Muscle layer of colon (tissue), 2 donors: ENCODE data around the gene TXNDC11.

Source experiments
- H3K27ac ChIP-seq: one replicate; pipeline ENCODE4 v1.7.0; 2013; ENCODE audit warnings: low read depth, mild to moderate bottlenecking, low read length, moderate library complexity
- H3K27me3 ChIP-seq, 2 donors: one replicate each; pipeline ENCODE4 v1.7.0; 2013; ENCODE audit warnings: low read length in 2 of 2, mild to moderate bottlenecking in 2 of 2; ENCODE audit not compliant: insufficient read depth in 2 of 2, control insufficient read depth in 1 of 2
- H3K36me3 ChIP-seq: one replicate; pipeline ENCODE4 v1.7.0; 2013; ENCODE audit warnings: mild to moderate bottlenecking, low read length; ENCODE audit not compliant: insufficient read depth
- H3K4me1 ChIP-seq: one replicate; pipeline ENCODE4 v1.7.0; 2013; ENCODE audit warnings: mild to moderate bottlenecking, low read length; ENCODE audit not compliant: insufficient read depth
- H3K4me3 ChIP-seq, 2 donors: one replicate each; pipeline ENCODE4 v1.7.0; 2013; ENCODE audit warnings: low read length in 2 of 2, low read depth in 1 of 2, mild to moderate bottlenecking in 1 of 2, moderate library complexity in 1 of 2
- H3K9ac ChIP-seq: one replicate; pipeline ENCODE4 v1.7.0; 2013; ENCODE audit warnings: low read length
- H3K9me3 ChIP-seq: one replicate; pipeline ENCODE4 v1.7.0; 2013; ENCODE audit warnings: mild to moderate bottlenecking, low read length
- donor health status: abdominal sarcoma.
- donor health status: Adenocarcinoma of cecum.

Gene TXNDC11

GRCh38 chr16:11657556-11657955 lies 85.1 kb downstream of the TXNDC11 start:
- H3K27ac ChIP-seq: no peak overlapping the region
- H3K36me3 ChIP-seq: no peaks in the 10 kb centered on the region
- H3K27me3 ChIP-seq: no peaks in the 10 kb centered on the region
- H3K9me3 ChIP-seq: no peaks in the 10 kb centered on the region
- H3K9ac ChIP-seq: no peak overlapping the region
- H3K4me1 ChIP-seq: no peaks in the 10 kb centered on the region
- H3K4me3 ChIP-seq: no peak overlapping the region

GRCh38 chr16:11655655-11656054 lies 87.0 kb downstream of the TXNDC11 start:
- H3K27me3 ChIP-seq: no peaks in the 10 kb centered on the region

GRCh38 chr16:11651796-11652195 lies 90.9 kb downstream of the TXNDC11 start:
- Histone ChIP-seq H3K4me1 (no peaks in the 10 kb centered on the region), H3K4me3 (no peak overlapping the region), H3K9me3 (no peaks in the 10 kb centered on the region), H3K27ac (no peak overlapping the region), H3K9ac (no peak overlapping the region), H3K27me3 (no peaks in the 10 kb centered on the region), H3K36me3 (no peaks in the 10 kb centered on the region)

More at GRCh38 chr16:11655655-11656054, 87.0 kb downstream of the TXNDC11 start:
- H3K27ac ChIP-seq: no peak overlapping the region
- no peaks in the 10 kb centered on the region for H3K4me1 ChIP-seq
- H3K9ac ChIP-seq: no peak overlapping the region
- no peaks in the 10 kb centered on the region for H3K9me3 ChIP-seq
- no peaks in the 10 kb centered on the region for H3K36me3 ChIP-seq
- no peak overlapping the region for H3K4me3 ChIP-seq

- H3K4me1 ChIP-seq: no peaks in the 10 kb centered on the region
- no peaks in the 10 kb centered on the region for H3K27me3 ChIP-seq
- no peaks in the 10 kb centered on the region for H3K9me3 ChIP-seq
- no peaks in the 10 kb centered on the region for H3K36me3 ChIP-seq
- H3K9ac ChIP-seq: no peak overlapping the region
- no peak overlapping the region for H3K27ac ChIP-seq
- no peak overlapping the region for H3K4me3 ChIP-seq
These were observed 91.7 kb downstream of the TXNDC11 start for GRCh38 chr16:11650641-11651591.

- Histone ChIP-seq H3K27ac (no peak overlapping the region), H3K9ac (no peak overlapping the region), H3K4me1 (no peaks in the 10 kb centered on the region), H3K4me3 (no peak overlapping the region), H3K27me3 (no peaks in the 10 kb centered on the region), H3K9me3 (no peaks in the 10 kb centered on the region), H3K36me3 (no peaks in the 10 kb centered on the region)
These were observed 93.4 kb downstream of the TXNDC11 start for GRCh38 chr16:11649276-11649675.

GRCh38 chr16:11642765-11643116 lies 99.9 kb downstream of the TXNDC11 start:
- Histone ChIP-seq H3K9me3 (no peaks in the 10 kb centered on the region), H3K27ac (no peak overlapping the region), H3K4me1 (peaks cover 13% of the 10 kb centered on the region)

GRCh38 chr16:11640987-11641817 lies 101.5 kb downstream of the TXNDC11 start:
- Histone ChIP-seq H3K27ac (peak overlapping the region; percentile 35), H3K9me3 (no peaks in the 10 kb centered on the region), H3K4me3 (no peak overlapping the region), H3K27me3 (no peaks in the 10 kb centered on the region), H3K36me3 (no peaks in the 10 kb centered on the region), H3K4me1 (peaks cover 13% of the 10 kb centered on the region), H3K9ac (no peak overlapping the region)

More at GRCh38 chr16:11642765-11643116, 99.9 kb downstream of the TXNDC11 start:
- Histone ChIP-seq H3K27me3 (no peaks in the 10 kb centered on the region), H3K36me3 (no peaks in the 10 kb centered on the region), H3K9ac (no peak overlapping the region), H3K4me3 (no peak overlapping the region)

GRCh38 chr16:11639925-11640899 lies 102.4 kb downstream of the TXNDC11 start:
- no peak overlapping the region for H3K9ac ChIP-seq
- H3K27ac ChIP-seq: peak overlapping the region; percentile 35
- H3K36me3 ChIP-seq: no peaks in the 10 kb centered on the region
- peaks cover 13% of the 10 kb centered on the region for H3K4me1 ChIP-seq
- no peaks in the 10 kb centered on the region for H3K9me3 ChIP-seq
- H3K4me3 ChIP-seq: no peak overlapping the region
- H3K27me3 ChIP-seq: no peaks in the 10 kb centered on the region

- H3K9ac ChIP-seq: no peak overlapping the region
- H3K9me3 ChIP-seq: no peaks in the 10 kb centered on the region
- no peak overlapping the region for H3K4me3 ChIP-seq
- no peaks in the 10 kb centered on the region for H3K27me3 ChIP-seq
- H3K4me1 ChIP-seq: peaks cover 13% of the 10 kb centered on the region
- H3K27ac ChIP-seq: no peak overlapping the region
- H3K36me3 ChIP-seq: no peaks in the 10 kb centered on the region
These were observed 103.6 kb downstream of the TXNDC11 start for GRCh38 chr16:11639008-11639562.

GRCh38 chr16:11638140-11638539 lies 104.5 kb downstream of the TXNDC11 start:
- H3K9ac ChIP-seq: no peak overlapping the region
- H3K27me3 ChIP-seq: no peaks in the 10 kb centered on the region

More at GRCh38 chr16:11638140-11638539, 104.5 kb downstream of the TXNDC11 start:
- Histone ChIP-seq H3K4me1 (peaks cover 13% of the 10 kb centered on the region), H3K4me3 (no peak overlapping the region), H3K27ac (no peak overlapping the region), H3K9me3 (no peaks in the 10 kb centered on the region), H3K36me3 (no peaks in the 10 kb centered on the region)
